ENCODE results near the gene SRP19. TPM values are rescaled to one million over a fixed set of nuclear protein-coding genes. Genes with fewer than 3 reads are reported as not detected.

Gene SRP19
- total and polyA plus RNA-seq, 9 of the 15 experiments (the other 6 are each of a cell fraction or from before 2014, with no cell fraction given): 52.3 to 357 (median 146) TPM

- in situ Hi-C loops (cut with MboI) (no loop called here), intact Hi-C loops (cut with micrococcal nuclease) (loop anchor here (5.0 kb wide), 2 partner anchors 89 to 294 kb away; no protein-coding TSS in a partner anchor)
- ATAC-seq: no peak
- ChIA-PET POLR2A (no interaction called here), CTCF (ENCODE audit: low intra/inter-chr PET ratio) (no interaction called here)
- no peak for DNase-seq (ENCODE audit: extremely low read depth in 1 of 4, low spot score in 3 of 4)
- 72% methylated on average over 5 of the region's 5 CpGs for WGBS (ENCODE audit: insufficient coverage, low coverage, missing lambda C conversion rate)
- no peak overlapping the region for H3K27ac ChIP-seq (ENCODE audit: extremely low read depth, low read depth, low read length)
- H3K4me1 ChIP-seq (replicated peaks in 1 of 2; ENCODE audit: control insufficient read depth in 2 of 2, insufficient read depth in 2 of 2, low read length in 2 of 2): peaks cover 0 to 4% of the 10 kb centered on the region in 2 experiments; a peak in 1 of 5 replicates
- H3K36me3 ChIP-seq (ENCODE audit: control insufficient read depth, insufficient read depth, low read length): no peaks in the 10 kb centered on the region
- no peak overlapping the region for H3K4me2 ChIP-seq (ENCODE audit: insufficient read depth, low read length)
- no peak overlapping the region for H3K4me3 ChIP-seq
- TF ChIP-seq NEUROD1 (IDR thresholded peaks at IDR 0.05; ENCODE audit: borderline replicate concordance, low read depth, low read length, partially characterized antibody): no peak
- no peak for TF ChIP-seq ZNF699 (CRISPR knock-in tag; IDR thresholded peaks at IDR 0.05; ENCODE audit: insufficient replicate concordance)
- no peak for TF ChIP-seq ZNF217 (CRISPR knock-in tag; IDR thresholded peaks at IDR 0.05)
- no peak for TF ChIP-seq DEAF1 (CRISPR knock-in tag; IDR thresholded peaks at IDR 0.05)
- TF ChIP-seq ARID3B (CRISPR knock-in tag; IDR thresholded peaks at IDR 0.05; ENCODE audit: borderline replicate concordance): no peak
- no peak for TF ChIP-seq MAFG (tag; conservative IDR thresholded peaks at IDR 0.05)
- TF ChIP-seq SETDB1 (IDR thresholded peaks at IDR 0.05; ENCODE audit: low read length): no peak
- TF ChIP-seq NR2C2 (CRISPR knock-in tag; IDR thresholded peaks at IDR 0.05): no peak
- TF ChIP-seq NR2C2 (tag; IDR thresholded peaks at IDR 0.05): no peak
- TF ChIP-seq HMG20A (CRISPR knock-in tag; conservative IDR thresholded peaks at IDR 0.05): no peak
- no peak for TF ChIP-seq ZNF3 (CRISPR knock-in tag; IDR thresholded peaks at IDR 0.05)
- no peak for TF ChIP-seq ZNF830 (CRISPR knock-in tag; IDR thresholded peaks at IDR 0.05)
- no TSS peak for BruUV-seq (replicated peaks)
- no peaks in the 10 kb centered on the region for H3K27me3 ChIP-seq (ENCODE audit: control insufficient read depth in 2 of 2, insufficient read depth in 2 of 2, low read length in 2 of 2)
- no peaks in the 10 kb centered on the region for H3K79me2 ChIP-seq (ENCODE audit: control insufficient read depth, insufficient read depth, low read length)
- no peaks in the 10 kb centered on the region for H3K9me1 ChIP-seq (ENCODE audit: control insufficient read depth, insufficient read depth, low read length)
- no peak overlapping the region for H2AFZ ChIP-seq (ENCODE audit: low read depth, low read length)
- 0 out of 2 replicates have a peak, but pooled peaks cover 2% of the 10 kb centered on the region for H3K9me3 ChIP-seq (replicated peaks; ENCODE audit: control insufficient read depth, insufficient read depth, low read depth, low read length)
- H4K20me1 ChIP-seq (replicated peaks; ENCODE audit: control insufficient read depth, insufficient read depth, low read length): no peaks in the 10 kb centered on the region
- H3K9ac ChIP-seq (ENCODE audit: insufficient read depth in 1 of 2, low read depth in 2 of 2, low read length in 2 of 2): no peak overlapping the region
- no peak for FAIRE-seq
Measured at GRCh38 chr5:112846556-112846955, 14.5 kb upstream of the SRP19 start.
